Measurements from ENCODE around the gene MET. TPM values are rescaled to one million over a fixed set of nuclear protein-coding genes. Genes with fewer than 3 reads are reported as not detected.
A peak's percentile ranks its signal among the peaks of the same experiment; 100 is the strongest.

Gene MET
- total RNA-seq (1.4 TPM), polyA plus RNA-seq (12.0 TPM)
- long read RNA-seq, donor 1, result 0 reads
- long read RNA-seq, donor 2, result 0 reads
- long read RNA-seq, donor 3, result 0 reads
- long read RNA-seq, donor 4, result 0 reads
- long read RNA-seq, donor 5, result 0 reads
- long read RNA-seq, donor 6, result 0 reads
- long read RNA-seq, donor 7, full-length matches to known transcripts, result 1 of 1 reads
- long read RNA-seq, donor 7, partial matches to known transcripts, result 0 of 1 reads
- long read RNA-seq, donor 7, other reads (novel, unspliced or antisense), result 0 of 1 reads
- long read RNA-seq, donor 8, result 0 reads
- long read RNA-seq, donor 9, result 0 reads
- long read RNA-seq, donor 10, result 0 reads

DNA sequence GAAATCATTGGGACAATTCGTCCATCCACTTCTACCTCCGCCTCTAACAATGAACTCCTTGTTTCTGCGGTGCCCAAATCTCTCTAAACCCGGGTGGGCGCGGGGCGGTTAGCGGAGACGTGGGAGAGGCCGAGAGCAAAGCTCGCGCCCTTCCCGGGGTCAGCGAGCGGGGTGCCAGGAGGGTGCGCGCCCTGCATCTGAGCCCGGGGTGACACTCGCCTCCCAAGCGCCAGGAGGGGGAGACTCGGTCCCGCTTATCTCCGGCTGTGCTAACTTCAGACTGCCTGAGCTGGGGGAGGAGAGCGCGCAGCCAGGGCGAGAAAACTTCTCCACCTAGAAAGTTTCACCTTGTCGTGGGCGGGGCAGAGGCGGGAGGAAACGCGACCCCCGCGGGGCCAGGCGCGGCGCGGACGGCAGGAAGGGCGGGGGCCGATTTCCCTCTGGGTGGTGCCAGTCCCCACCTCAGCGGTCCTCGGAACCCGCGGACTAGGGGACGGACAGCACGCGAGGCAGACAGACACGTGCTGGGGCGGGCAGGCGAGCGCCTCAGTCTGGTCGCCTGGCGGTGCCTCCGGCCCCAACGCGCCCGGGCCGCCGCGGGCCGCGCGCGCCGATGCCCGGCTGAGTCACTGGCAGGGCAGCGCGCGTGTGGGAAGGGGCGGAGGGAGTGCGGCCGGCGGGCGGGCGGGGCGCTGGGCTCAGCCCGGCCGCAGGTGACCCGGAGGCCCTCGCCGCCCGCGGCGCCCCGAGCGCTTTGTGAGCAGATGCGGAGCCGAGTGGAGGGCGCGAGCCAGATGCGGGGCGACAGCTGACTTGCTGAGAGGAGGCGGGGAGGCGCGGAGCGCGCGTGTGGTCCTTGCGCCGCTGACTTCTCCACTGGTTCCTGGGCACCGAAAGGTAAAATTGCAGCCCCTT, at the start of gene MET:
MET (plus strand) TSS at position 516 of the 915 bp plus-strand sequence. CDS start 26,889 bp downstream, outside the sequence.
- Histone ChIP-seq H3K4me1 (ENCODE audit: control insufficient read depth in 2 of 2, insufficient read depth in 2 of 2, low read length in 2 of 2) (peaks cover 0 to 12% of the 10 kb centered on the region in 2 donors), H3K9me3 (ENCODE audit: control insufficient read depth in 2 of 2, insufficient read depth in 1 of 2, low read length in 1 of 2) (no peaks in the 10 kb centered on the region), H3K27ac (ENCODE audit: low read depth in 1 of 2, low read length in 1 of 2) (peak within 1 kb of the TSS in 1 of 2 donors; percentile 65), H3K36me3 (ENCODE audit: control insufficient read depth in 2 of 2, insufficient read depth in 2 of 2, low read length in 1 of 2) (no peaks in the 10 kb centered on the region), H3K4me3 (ENCODE audit: low read length in 2 of 2) (peak within 1 kb of the TSS; percentile 21 to 36), H3K27me3 (ENCODE audit: control insufficient read depth in 2 of 2, insufficient read depth in 1 of 2, low read length in 1 of 2) (peaks cover 24 to 34% of the 10 kb centered on the region in 2 donors)
- whole genome bisulfite sequencing, result 2% methylated on average over 101 of the region's 101 CpGs
- peak in 5 of 9 donors; percentile 4 to 48 (median 6) for DNase-seq (ENCODE audit: low read depth in 6 of 9, low spot score in 9 of 9)

DNA sequence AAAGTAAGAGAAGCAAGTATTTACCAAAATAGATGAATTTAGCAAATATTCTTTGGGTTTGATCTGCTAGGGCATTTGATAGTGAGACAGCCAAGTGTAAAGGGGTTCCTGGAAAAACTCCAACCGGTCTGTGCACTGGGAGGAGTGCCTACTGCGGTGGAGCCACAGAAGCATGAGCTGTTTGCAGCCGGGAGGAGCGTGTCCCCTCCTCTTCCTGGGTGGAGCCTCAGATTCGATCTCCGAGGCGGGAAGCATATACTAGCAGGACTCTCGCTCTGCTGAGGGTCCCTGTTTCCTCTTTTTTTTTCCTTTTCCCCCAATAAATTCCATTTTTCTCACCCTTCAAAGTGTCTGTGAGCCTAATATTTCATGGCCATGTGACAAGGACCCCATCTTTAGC, 45.1 kb upstream of the MET start:
- Histone ChIP-seq H3K9me3 (ENCODE audit: control insufficient read depth in 2 of 2, insufficient read depth in 1 of 2, low read length in 1 of 2) (no peaks in the 10 kb centered on the region), H3K4me1 (ENCODE audit: control insufficient read depth in 2 of 2, insufficient read depth in 2 of 2, low read length in 2 of 2) (no peaks in the 10 kb centered on the region)
- WGBS, result 95% methylated on average over 8 of the region's 8 CpGs

DNA sequence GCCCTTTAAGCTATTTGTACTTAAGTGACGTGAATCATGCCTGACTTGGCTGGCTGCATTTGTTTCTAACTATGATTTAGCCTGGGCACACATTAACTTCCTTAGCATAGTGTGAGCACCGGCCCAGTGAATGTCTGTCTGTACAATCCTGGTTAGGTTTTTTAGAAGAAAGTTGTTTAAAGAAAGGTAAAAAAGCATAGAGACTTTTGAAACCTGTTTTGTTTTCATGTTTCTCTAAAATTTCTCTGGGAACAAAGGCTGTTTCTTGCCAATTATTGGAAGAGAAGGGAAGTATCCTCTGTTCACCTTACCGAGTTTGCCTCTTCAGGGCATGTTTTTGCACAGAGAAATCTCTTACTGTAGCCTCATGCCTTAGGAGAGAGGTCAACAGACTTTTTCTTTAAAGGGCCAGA, 42.9 kb upstream of the MET start:
- Histone ChIP-seq H3K9me3 (ENCODE audit: control insufficient read depth in 2 of 2, insufficient read depth in 1 of 2, low read length in 1 of 2) (no peaks in the 10 kb centered on the region), H3K27me3 (ENCODE audit: control insufficient read depth in 2 of 2, insufficient read depth in 1 of 2, low read length in 1 of 2) (no peaks in the 10 kb centered on the region), H3K4me3 (ENCODE audit: low read length in 2 of 2) (no peak overlapping the region), H3K27ac (ENCODE audit: low read depth in 1 of 2, low read length in 1 of 2) (no peak overlapping the region), H3K4me1 (ENCODE audit: control insufficient read depth in 2 of 2, insufficient read depth in 2 of 2, low read length in 2 of 2) (no peaks in the 10 kb centered on the region), H3K36me3 (ENCODE audit: control insufficient read depth in 2 of 2, insufficient read depth in 2 of 2, low read length in 1 of 2) (no peaks in the 10 kb centered on the region)
- 89% methylated on average over 3 of the region's 3 CpGs for WGBS
- DNase-seq (ENCODE audit: low read depth in 6 of 9, low spot score in 9 of 9), result no peak

More for the DNA sequence above, 45.1 kb upstream of the MET start:
- Histone ChIP-seq H3K4me3 (ENCODE audit: low read length in 2 of 2) (no peak overlapping the region), H3K27me3 (ENCODE audit: control insufficient read depth in 2 of 2, insufficient read depth in 1 of 2, low read length in 1 of 2) (no peaks in the 10 kb centered on the region), H3K36me3 (ENCODE audit: control insufficient read depth in 2 of 2, insufficient read depth in 2 of 2, low read length in 1 of 2) (no peaks in the 10 kb centered on the region), H3K27ac (ENCODE audit: low read depth in 1 of 2, low read length in 1 of 2) (no peak overlapping the region)
- DNase-seq (ENCODE audit: low read depth in 6 of 9, low spot score in 9 of 9), result no peak

DNA sequence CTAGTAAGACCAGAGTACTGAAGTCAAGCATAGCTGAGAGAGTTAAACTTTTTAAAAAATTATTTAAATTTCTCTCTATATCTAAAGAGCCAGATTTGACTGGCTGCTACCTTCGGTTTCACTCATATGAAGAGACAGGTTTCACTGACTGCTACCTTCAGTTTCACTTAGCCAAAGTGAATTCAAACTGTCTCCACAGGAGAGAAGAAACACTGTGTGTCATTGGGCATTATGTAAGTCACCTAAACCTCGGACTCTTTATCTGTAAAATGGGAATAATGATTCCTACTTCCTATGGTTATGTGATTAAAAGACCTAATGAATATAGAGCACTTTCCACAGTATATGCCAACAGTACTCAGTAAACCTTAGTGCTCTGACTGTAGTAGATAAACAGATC, 41.6 kb upstream of the MET start:
- no peaks in the 10 kb centered on the region for H3K36me3 ChIP-seq (ENCODE audit: control insufficient read depth in 2 of 2, insufficient read depth in 2 of 2, low read length in 1 of 2)
- H3K4me3 ChIP-seq (ENCODE audit: low read length in 2 of 2), result no peak overlapping the region
- H3K27ac ChIP-seq (ENCODE audit: low read depth in 1 of 2, low read length in 1 of 2), result no peak overlapping the region
- no peaks in the 10 kb centered on the region for H3K27me3 ChIP-seq (ENCODE audit: control insufficient read depth in 2 of 2, insufficient read depth in 1 of 2, low read length in 1 of 2)
- no peaks in the 10 kb centered on the region for H3K9me3 ChIP-seq (ENCODE audit: control insufficient read depth in 2 of 2, insufficient read depth in 1 of 2, low read length in 1 of 2)
- no peaks in the 10 kb centered on the region for H3K4me1 ChIP-seq (ENCODE audit: control insufficient read depth in 2 of 2, insufficient read depth in 2 of 2, low read length in 2 of 2)
- DNase-seq (ENCODE audit: low read depth in 6 of 9, low spot score in 9 of 9), result no peak
- WGBS, result 92% methylated on average over 2 of the region's 2 CpGs

DNA sequence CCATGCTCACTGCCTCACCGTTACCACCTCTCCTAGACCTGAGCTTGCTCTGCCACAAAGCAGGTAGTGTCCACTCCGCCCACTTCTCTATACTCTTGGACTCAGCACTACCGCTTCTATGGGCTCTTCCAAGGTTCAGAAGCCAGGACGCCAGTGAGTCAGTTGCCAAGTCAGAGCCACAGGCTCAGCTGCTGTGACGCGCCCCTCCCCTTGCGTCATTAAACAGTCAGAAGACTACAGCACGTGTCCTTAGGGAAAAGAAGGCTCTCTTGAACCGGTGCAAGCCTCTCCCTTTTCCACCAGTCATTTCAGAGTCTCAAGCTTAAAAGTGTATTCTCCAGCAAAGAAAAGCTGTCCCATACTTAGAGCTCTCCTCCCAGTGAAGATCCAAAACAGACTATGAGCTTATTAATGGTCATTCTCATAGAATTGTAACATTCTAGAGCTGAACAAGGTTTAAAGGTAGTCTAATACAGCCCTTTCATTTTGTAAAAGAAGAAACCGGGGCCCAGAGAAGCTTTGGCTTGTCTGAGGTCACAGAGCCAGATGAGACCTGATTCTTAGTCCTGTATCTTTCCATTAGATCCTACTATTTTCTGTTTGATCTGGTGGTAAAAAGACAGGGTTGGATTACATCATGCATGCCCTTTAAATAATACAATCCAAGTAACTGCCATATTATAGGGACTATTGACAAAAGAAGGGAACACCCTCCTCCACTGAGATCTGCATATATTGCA, 40.9 kb upstream of the MET start:
- H3K9me3 ChIP-seq (ENCODE audit: control insufficient read depth in 2 of 2, insufficient read depth in 1 of 2, low read length in 1 of 2), result no peaks in the 10 kb centered on the region
- DNase-seq (ENCODE audit: low read depth in 6 of 9, low spot score in 9 of 9), result no peak
- no peaks in the 10 kb centered on the region for H3K36me3 ChIP-seq (ENCODE audit: control insufficient read depth in 2 of 2, insufficient read depth in 2 of 2, low read length in 1 of 2)
- no peaks in the 10 kb centered on the region for H3K4me1 ChIP-seq (ENCODE audit: control insufficient read depth in 2 of 2, insufficient read depth in 2 of 2, low read length in 2 of 2)
- WGBS, result 95% methylated on average over 10 of the region's 10 CpGs
- H3K27ac ChIP-seq (ENCODE audit: low read depth in 1 of 2, low read length in 1 of 2), result no peak overlapping the region
- no peaks in the 10 kb centered on the region for H3K27me3 ChIP-seq (ENCODE audit: control insufficient read depth in 2 of 2, insufficient read depth in 1 of 2, low read length in 1 of 2)
- no peak overlapping the region for H3K4me3 ChIP-seq (ENCODE audit: low read length in 2 of 2)

DNA sequence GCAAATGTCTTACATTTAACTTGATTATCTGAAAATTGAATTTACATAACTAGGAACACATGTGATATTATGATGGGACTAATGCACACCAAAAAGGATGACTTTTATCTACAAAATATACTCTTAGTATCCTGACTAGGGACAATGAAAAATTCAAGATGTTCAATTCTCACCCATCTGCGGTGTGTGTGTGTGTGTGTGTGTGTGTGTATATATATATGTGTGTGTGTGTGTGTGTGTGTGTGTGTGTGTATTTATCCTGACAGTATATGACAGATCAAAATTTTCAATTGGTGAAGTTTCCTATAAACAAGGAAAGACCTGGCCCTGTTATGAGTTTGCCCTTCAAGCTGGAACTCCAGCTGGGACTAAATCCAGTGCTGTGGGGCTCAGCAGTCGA, 40.3 kb upstream of the MET start:
- H3K4me1 ChIP-seq (ENCODE audit: control insufficient read depth in 2 of 2, insufficient read depth in 2 of 2, low read length in 2 of 2), result no peaks in the 10 kb centered on the region
- 96% methylated on average over 2 of the region's 2 CpGs for WGBS

DNA sequence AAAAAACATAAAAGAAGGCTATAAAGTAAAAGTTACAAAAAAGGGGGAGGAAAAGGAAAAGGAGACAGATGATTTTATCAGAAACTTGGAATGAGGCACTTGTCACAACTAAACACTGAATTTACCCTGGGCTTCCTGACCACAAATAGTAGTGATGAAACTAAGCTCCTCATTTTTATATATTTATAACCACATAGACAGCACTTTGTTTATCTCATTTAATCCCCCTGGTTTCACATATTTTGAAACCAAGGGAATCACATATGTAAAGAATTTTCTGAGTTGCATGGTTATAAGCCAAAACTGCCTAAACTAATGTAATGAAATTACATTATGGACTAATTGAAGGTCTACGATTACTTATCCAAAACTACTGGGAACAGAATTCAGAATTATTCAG, 39.6 kb upstream of the MET start:
- no peaks in the 10 kb centered on the region for H3K9me3 ChIP-seq (ENCODE audit: control insufficient read depth in 2 of 2, insufficient read depth in 1 of 2, low read length in 1 of 2)
- H3K27me3 ChIP-seq (ENCODE audit: control insufficient read depth in 2 of 2, insufficient read depth in 1 of 2, low read length in 1 of 2), result no peaks in the 10 kb centered on the region
- H3K27ac ChIP-seq (ENCODE audit: low read depth in 1 of 2, low read length in 1 of 2), result no peak overlapping the region
- no peak for DNase-seq (ENCODE audit: low read depth in 6 of 9, low spot score in 9 of 9)
- no peaks in the 10 kb centered on the region for H3K36me3 ChIP-seq (ENCODE audit: control insufficient read depth in 2 of 2, insufficient read depth in 2 of 2, low read length in 1 of 2)
- WGBS, result 99% methylated on average over 1 of the region's 1 CpG
- no peak overlapping the region for H3K4me3 ChIP-seq (ENCODE audit: low read length in 2 of 2)
- no peaks in the 10 kb centered on the region for H3K4me1 ChIP-seq (ENCODE audit: control insufficient read depth in 2 of 2, insufficient read depth in 2 of 2, low read length in 2 of 2)

More for the DNA sequence above, 40.3 kb upstream of the MET start:
- no peaks in the 10 kb centered on the region for H3K36me3 ChIP-seq (ENCODE audit: control insufficient read depth in 2 of 2, insufficient read depth in 2 of 2, low read length in 1 of 2)
- DNase-seq (ENCODE audit: low read depth in 6 of 9, low spot score in 9 of 9), result no peak
- no peaks in the 10 kb centered on the region for H3K9me3 ChIP-seq (ENCODE audit: control insufficient read depth in 2 of 2, insufficient read depth in 1 of 2, low read length in 1 of 2)
- no peak overlapping the region for H3K27ac ChIP-seq (ENCODE audit: low read depth in 1 of 2, low read length in 1 of 2)
- H3K27me3 ChIP-seq (ENCODE audit: control insufficient read depth in 2 of 2, insufficient read depth in 1 of 2, low read length in 1 of 2), result no peaks in the 10 kb centered on the region
- no peak overlapping the region for H3K4me3 ChIP-seq (ENCODE audit: low read length in 2 of 2)

DNA sequence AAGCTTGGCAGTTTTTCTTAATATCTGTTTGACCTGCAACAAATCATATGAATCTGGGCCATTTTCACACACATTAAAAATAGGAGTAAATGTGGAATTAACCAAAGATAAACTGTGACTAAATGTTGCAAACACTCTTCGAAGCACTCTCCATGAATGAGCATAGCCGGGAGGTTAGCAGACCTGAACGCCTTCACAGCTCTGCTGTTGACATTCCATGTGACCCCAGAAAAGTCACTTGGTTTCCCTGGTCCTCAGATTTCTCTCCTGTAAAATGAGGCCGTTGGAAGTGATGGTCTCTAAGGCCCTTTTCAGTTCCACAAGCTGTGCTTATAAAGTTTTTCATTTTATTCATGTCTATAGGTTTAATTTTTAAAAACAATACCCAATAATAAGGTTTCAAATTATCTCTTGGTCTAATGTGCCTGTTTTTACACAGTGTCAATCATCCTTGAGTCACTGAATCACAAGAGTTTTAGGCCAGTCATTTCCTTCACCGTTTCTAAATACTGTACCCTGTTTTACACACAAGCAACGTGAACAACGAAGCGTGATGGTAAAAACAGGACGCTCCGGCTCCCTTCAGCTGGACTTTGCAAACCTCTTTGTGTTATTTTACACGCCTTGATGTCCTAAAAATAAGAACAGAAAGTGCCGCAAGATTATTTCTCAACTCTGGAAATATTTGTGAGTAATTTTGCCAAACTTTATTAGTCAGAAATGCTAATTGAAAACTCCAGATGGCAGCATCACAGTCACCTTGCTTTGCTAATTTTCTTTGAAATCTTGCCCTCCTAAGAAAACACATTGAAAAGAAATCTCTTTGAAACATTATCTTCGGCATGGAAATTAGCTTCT, 38.6 kb upstream of the MET start:
- no peaks in the 10 kb centered on the region for H3K27me3 ChIP-seq (ENCODE audit: control insufficient read depth in 2 of 2, insufficient read depth in 1 of 2, low read length in 1 of 2)
- 91% methylated on average over 13 of the region's 13 CpGs for WGBS
- no peak for DNase-seq (ENCODE audit: low read depth in 6 of 9, low spot score in 9 of 9)
- no peak overlapping the region for H3K4me3 ChIP-seq (ENCODE audit: low read length in 2 of 2)
- peak overlapping the region in 1 of 2 donors; percentile 52 for H3K27ac ChIP-seq (ENCODE audit: low read depth in 1 of 2, low read length in 1 of 2)
- H3K36me3 ChIP-seq (ENCODE audit: control insufficient read depth in 2 of 2, insufficient read depth in 2 of 2, low read length in 1 of 2), result no peaks in the 10 kb centered on the region
- no peaks in the 10 kb centered on the region for H3K4me1 ChIP-seq (ENCODE audit: control insufficient read depth in 2 of 2, insufficient read depth in 2 of 2, low read length in 2 of 2)
- no peaks in the 10 kb centered on the region for H3K9me3 ChIP-seq (ENCODE audit: control insufficient read depth in 2 of 2, insufficient read depth in 1 of 2, low read length in 1 of 2)
